Kidney (tissue), 14 donors: Measurements from ENCODE around the gene THUMPD2. TPM values are rescaled to one million over a fixed set of nuclear protein-coding genes. Genes with fewer than 3 reads are reported as not detected.

Experiments used
- DNase-seq, 5 donors: peaks; one replicate each; pipeline ENCODE4 v3.0.0-alpha.2; 2013 to 2020
- FAIRE-seq: peaks from 2 replicates; lab custom pipeline; 2012; peaks lifted over from hg19 to GRCh38; lab: Jason Lieb, UNC
- H3K27ac ChIP-seq, 2 donors: one replicate each; pipeline ENCODE4 v1.7.0; 2013; ENCODE audit warnings: low read depth in 2 of 2, low read length in 2 of 2, inconsistent platforms in 1 of 2
- H3K27me3 ChIP-seq: one replicate; pipeline ENCODE4 v1.7.1; 2013; ENCODE audit warnings: low read length, inconsistent platforms; ENCODE audit not compliant: control insufficient read depth, insufficient read depth
- H3K36me3 ChIP-seq, 3 donors: one replicate each; pipeline versions ENCODE4 v1.7.0 to v1.7.1; 2013; ENCODE audit warnings: low read length in 3 of 3, control low read depth in 1 of 3, inconsistent platforms in 1 of 3; ENCODE audit not compliant: insufficient read depth in 3 of 3, control insufficient read depth in 2 of 3
- H3K4me1 ChIP-seq, 3 donors: one replicate each; pipeline versions ENCODE4 v1.7.0 to v1.7.1; 2013; ENCODE audit warnings: low read length in 3 of 3, inconsistent platforms in 1 of 3, low read depth in 1 of 3; ENCODE audit not compliant: control insufficient read depth in 2 of 3, insufficient read depth in 2 of 3
- H3K4me3 ChIP-seq, 3 donors: one replicate each; pipeline versions ENCODE4 v1.7.0 to v1.8.1; 2013; ENCODE audit warnings: low read length in 3 of 3, control low read depth in 1 of 3, inconsistent platforms in 1 of 3
- H3K9ac ChIP-seq, 3 donors: one replicate each; pipeline versions ENCODE4 v1.7.0 to v1.7.1; 2013; ENCODE audit warnings: low read length in 3 of 3, control low read depth in 1 of 3, inconsistent platforms in 1 of 3
- H3K9me3 ChIP-seq, 3 donors: one replicate each; pipeline versions ENCODE4 v1.7.0 to v1.7.1; 2013; ENCODE audit warnings: low read length in 3 of 3, control low read depth in 1 of 3, inconsistent platforms in 1 of 3; ENCODE audit not compliant: control insufficient read depth in 2 of 3, insufficient read depth in 1 of 3
- intact Hi-C: fragments of 100-400 bp; cut with DNase I; formaldehyde crosslinking; loops from one replicate; pipeline ENCODE4 v1.11.1; 2022
- polyA plus RNA-seq: library from polyadenylated mRNA; stranded (reverse); fragments of 350-450 nt; fragmentation: Illumina TruSeq; extraction: RNeasy Lipid Tissue Mini Kit (QIAGEN cat#74804); gene quantifications from one replicate; pipeline ENCODE4 v1.2.3, GENCODE V29; 2014; ENCODE audit warnings: low read depth, low replicate concordance; ENCODE audit not compliant: insufficient read depth
- total RNA-seq: library from RNA; stranded (reverse); fragmentation: NEBNext Ultra II Directional; extraction: Animal tissue kit (Norgen Biotek cat#: 25700); gene quantifications from one replicate; pipeline ENCODE4 v1.2.1, GENCODE V29; 2021
- TF ChIP-seq, protein P1 (sequence below): IDR thresholded peaks from 3 replicates; pipeline ENCODE4 v1.5.1; 2012; ENCODE audit warnings: mild to moderate bottlenecking, moderate library complexity, borderline replicate concordance; ENCODE audit not compliant: insufficient read depth; ENCODE audit errors: extremely low read depth
- donor health status: control.
- donor health status: control.
- donor health status: control.
- donor health status: control.
- donor health status: control.
- donor health status: DM: yes; HTN: yes; CAD: no.
- donor health status: Normal renal cell carcinoma (clear cell type).

The THUMPD2 gene
- total and polyA plus RNA-seq, 2 donors from 2014 or later, result 9.2 to 14.1 TPM

DNA sequence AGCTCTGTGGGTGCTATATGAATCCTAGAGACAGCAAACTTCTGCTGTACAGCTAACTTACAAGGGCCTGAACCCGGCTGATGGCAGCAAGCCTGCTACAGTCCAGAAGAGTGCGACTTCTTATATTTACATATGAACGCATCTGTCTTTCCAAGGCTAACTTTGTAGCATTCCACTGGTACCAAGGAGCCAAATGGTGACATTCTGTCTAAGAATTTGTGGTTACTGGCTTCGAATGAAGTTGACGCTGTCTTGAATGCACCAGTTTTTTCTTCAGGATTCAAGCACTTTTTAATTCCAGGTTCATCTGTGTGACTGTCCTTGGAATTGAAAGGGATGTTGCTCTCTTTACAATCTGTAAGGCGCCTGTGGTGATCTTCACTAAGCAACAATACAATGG is 42.4 kb downstream of the THUMPD2 start:
- Histone ChIP-seq H3K36me3 (peaks cover 0 to 24% (median 17%) of the 10 kb centered on the region in 3 donors), H3K9me3 (no peaks in the 10 kb centered on the region), H3K27ac (no peak overlapping the region), H3K9ac (no peak overlapping the region), H3K4me3 (no peak overlapping the region), H3K4me1 (peaks cover 0 to 8% (median 3%) of the 10 kb centered on the region in 3 donors), H3K27me3 (no peaks in the 10 kb centered on the region)
- intact Hi-C loops, result no loop called here
- FAIRE-seq (no peak), DNase-seq (no peak)
- TF ChIP-seq, protein P1, sequence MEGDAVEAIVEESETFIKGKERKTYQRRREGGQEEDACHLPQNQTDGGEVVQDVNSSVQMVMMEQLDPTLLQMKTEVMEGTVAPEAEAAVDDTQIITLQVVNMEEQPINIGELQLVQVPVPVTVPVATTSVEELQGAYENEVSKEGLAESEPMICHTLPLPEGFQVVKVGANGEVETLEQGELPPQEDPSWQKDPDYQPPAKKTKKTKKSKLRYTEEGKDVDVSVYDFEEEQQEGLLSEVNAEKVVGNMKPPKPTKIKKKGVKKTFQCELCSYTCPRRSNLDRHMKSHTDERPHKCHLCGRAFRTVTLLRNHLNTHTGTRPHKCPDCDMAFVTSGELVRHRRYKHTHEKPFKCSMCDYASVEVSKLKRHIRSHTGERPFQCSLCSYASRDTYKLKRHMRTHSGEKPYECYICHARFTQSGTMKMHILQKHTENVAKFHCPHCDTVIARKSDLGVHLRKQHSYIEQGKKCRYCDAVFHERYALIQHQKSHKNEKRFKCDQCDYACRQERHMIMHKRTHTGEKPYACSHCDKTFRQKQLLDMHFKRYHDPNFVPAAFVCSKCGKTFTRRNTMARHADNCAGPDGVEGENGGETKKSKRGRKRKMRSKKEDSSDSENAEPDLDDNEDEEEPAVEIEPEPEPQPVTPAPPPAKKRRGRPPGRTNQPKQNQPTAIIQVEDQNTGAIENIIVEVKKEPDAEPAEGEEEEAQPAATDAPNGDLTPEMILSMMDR, result no peak

DNA sequence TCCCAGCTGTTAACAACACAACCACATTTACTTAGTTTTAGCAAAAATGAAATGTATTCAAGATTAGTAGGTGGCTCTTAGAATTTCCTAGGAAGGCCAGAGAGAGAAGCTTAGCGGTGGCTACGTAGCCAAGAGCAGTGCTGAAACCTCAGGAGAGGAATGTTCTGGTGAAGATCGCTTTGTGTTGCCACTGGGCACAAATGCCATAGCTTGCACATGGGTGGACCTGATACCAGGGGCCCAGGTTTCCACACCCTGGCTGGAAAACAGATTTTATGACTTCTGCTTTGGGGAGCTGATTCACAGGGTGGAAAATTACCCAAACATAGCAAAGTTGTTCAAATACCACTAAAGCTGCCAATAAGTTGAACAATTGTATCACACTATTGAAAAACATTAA is 43.4 kb downstream of the THUMPD2 start:
- no peak overlapping the region for H3K9ac ChIP-seq
- TF ChIP-seq, protein P1, result no peak
- intact Hi-C loops, result no loop called here
- no peak overlapping the region for H3K4me3 ChIP-seq
- DNase-seq (no peak), FAIRE-seq (no peak)
- no peaks in the 10 kb centered on the region for H3K9me3 ChIP-seq
- peaks cover 0 to 8% (median 3%) of the 10 kb centered on the region in 3 donors for H3K4me1 ChIP-seq
- no peak overlapping the region for H3K27ac ChIP-seq
- H3K27me3 ChIP-seq, result no peaks in the 10 kb centered on the region
- H3K36me3 ChIP-seq, result peaks cover 0 to 20% (median 17%) of the 10 kb centered on the region in 3 donors

DNA sequence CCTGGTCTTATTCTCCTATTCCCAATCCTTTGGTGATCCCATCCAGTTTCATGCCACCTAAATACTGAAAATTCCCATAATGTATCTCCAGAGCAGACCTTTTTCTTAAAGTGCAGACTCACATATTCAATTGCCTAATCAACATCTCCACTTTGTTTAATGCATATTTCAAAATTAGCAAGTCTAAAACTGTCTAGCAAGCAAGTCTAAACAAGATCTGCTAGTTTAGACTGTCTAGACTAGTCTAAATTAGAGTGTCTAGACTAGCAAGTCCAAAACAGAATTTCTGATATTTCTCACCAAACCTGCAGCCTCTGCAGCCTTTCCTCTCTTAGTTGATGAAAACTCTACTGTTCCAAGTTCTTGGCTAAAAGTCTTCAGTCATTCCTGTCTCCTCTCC is 44.6 kb downstream of the THUMPD2 start:
- Histone ChIP-seq H3K27ac (no peak overlapping the region), H3K4me1 (peaks cover 0 to 8% (median 3%) of the 10 kb centered on the region in 3 donors), H3K36me3 (peaks cover 0 to 20% (median 17%) of the 10 kb centered on the region in 3 donors), H3K27me3 (no peaks in the 10 kb centered on the region), H3K9me3 (no peaks in the 10 kb centered on the region), H3K9ac (no peak overlapping the region), H3K4me3 (no peak overlapping the region)
- intact Hi-C loops, result no loop called here
- DNase-seq (no peak), FAIRE-seq (no peak)
- TF ChIP-seq, protein P1, result no peak
